CD14-positive monocyte (primary cell): ENCODE measurements around the gene SMAD3. TPM values are rescaled to one million over a fixed set of nuclear protein-coding genes. Genes with fewer than 3 reads are reported as not detected.
A peak's percentile ranks its signal among the peaks of the same experiment; 100 is the strongest.

Experiments used
- DNase-seq, 3 donors: peaks; one replicate each; pipeline ENCODE4 v3.0.0-alpha.2; 2011 to 2022
- H2AFZ ChIP-seq: 2 replicates; pipeline ENCODE4 v1.6.0; 2012; ENCODE audit warnings: mild to moderate bottlenecking, low read depth, low read length, inconsistent platforms; ENCODE audit not compliant: insufficient read depth, poor library complexity, severe bottlenecking
- H3K27ac ChIP-seq, 2 donors: 1 replicate in 1 of 2; 2 replicates in 1 of 2; pipeline ENCODE4 v1.5.1; 2012 to 2013; ENCODE audit warnings: low read length in 2 of 2, control low read depth in 1 of 2, inconsistent platforms in 1 of 2, low read depth in 1 of 2, mild to moderate bottlenecking in 1 of 2
- H3K27me3 ChIP-seq, 2 donors: one replicate each; pipeline versions ENCODE4 v1.6.0 to v1.6.1; 2011 to 2013; ENCODE audit warnings: low read length in 2 of 2; ENCODE audit not compliant: control insufficient read depth in 2 of 2, insufficient read depth in 2 of 2
- H3K36me3 ChIP-seq, 2 donors: replicated peaks in 1 of 2; 1 replicate in 1 of 2; 2 replicates in 1 of 2; pipeline versions ENCODE4 v1.5.1 to v1.6.1; 2012 to 2013; ENCODE audit warnings: low read length in 2 of 2, control low read depth in 1 of 2, inconsistent platforms in 1 of 2, mild to moderate bottlenecking in 1 of 2; ENCODE audit not compliant: insufficient read depth in 2 of 2, control insufficient read depth in 1 of 2
- H3K4me1 ChIP-seq, 2 donors: 1 replicate in 1 of 2; 2 replicates in 1 of 2; pipeline versions ENCODE4 v1.5.1 to v1.6.1; 2012 to 2013; ENCODE audit warnings: low read length in 2 of 2, control low read depth in 1 of 2, inconsistent platforms in 1 of 2, mild to moderate bottlenecking in 1 of 2, moderate library complexity in 1 of 2; ENCODE audit not compliant: insufficient read depth in 2 of 2, control insufficient read depth in 1 of 2
- H3K4me2 ChIP-seq: replicated peaks from 2 replicates; pipeline ENCODE3; 2012; ENCODE audit warnings: low read length, moderate library complexity, mild to moderate bottlenecking; ENCODE audit not compliant: poor library complexity, severe bottlenecking; ENCODE audit errors: extremely low read depth
- H3K4me3 ChIP-seq, 3 experiments: fragments of 200-600 bp in 1 of 3; sonication (generic) in 1 of 3; replicated peaks in 1 of 3; 1 replicate in 2 of 3; 2 replicates in 1 of 3; pipeline ENCODE4 v1.5.1; 2011 to 2013; ENCODE audit warnings: low read length in 3 of 3, mild to moderate bottlenecking in 3 of 3, control low read depth in 2 of 3, low read depth in 2 of 3, inconsistent platforms in 1 of 3, moderate library complexity in 1 of 3
- H3K79me2 ChIP-seq: 2 replicates; pipeline ENCODE4 v1.6.0; 2012; ENCODE audit warnings: mild to moderate bottlenecking, control low read depth, inconsistent platforms, low read length, moderate library complexity; ENCODE audit not compliant: insufficient read depth
- H3K9ac ChIP-seq: 2 replicates; pipeline ENCODE4 v1.6.0; 2017; ENCODE audit warnings: low read length, mild to moderate bottlenecking; ENCODE audit not compliant: insufficient read depth, poor library complexity, severe bottlenecking
- H3K9me3 ChIP-seq, 2 donors: replicated peaks in 1 of 2; 1 replicate in 1 of 2; 2 replicates in 1 of 2; pipeline versions ENCODE4 v1.5.1 to v1.6.1; 2012 to 2013; ENCODE audit warnings: low read length in 2 of 2, control low read depth in 1 of 2; ENCODE audit not compliant: control insufficient read depth in 1 of 2, insufficient read depth in 1 of 2
- H4K20me1 ChIP-seq: 2 replicates; pipeline ENCODE4 v1.6.0; 2012; ENCODE audit warnings: mild to moderate bottlenecking, low read length, control low read depth, moderate library complexity; ENCODE audit not compliant: insufficient read depth
- H3K27ac Mint-ChIP-seq, 7 donors: one replicate each; pipeline ENCODE4 v1.8.0; 2020; ENCODE audit warnings: mild to moderate bottlenecking in 7 of 7, mixed read lengths in 7 of 7, moderate library complexity in 6 of 7, inconsistent platforms in 2 of 7
- H3K27me3 Mint-ChIP-seq, 3 donors: one replicate each; pipeline ENCODE4 v1.8.0; 2021 to 2022; ENCODE audit warnings: low read depth in 3 of 3, mild to moderate bottlenecking in 3 of 3, mixed read lengths in 3 of 3, moderate library complexity in 3 of 3, inconsistent platforms in 1 of 3
- H3K36me3 Mint-ChIP-seq, 2 donors: one replicate each; pipeline ENCODE4 v1.8.0; 2020; ENCODE audit warnings: mixed read lengths in 2 of 2, inconsistent platforms in 1 of 2, mild to moderate bottlenecking in 1 of 2
- H3K4me1 Mint-ChIP-seq: one replicate; pipeline ENCODE4 v1.8.0; 2020; ENCODE audit warnings: mild to moderate bottlenecking, mixed read lengths
- H3K4me3 Mint-ChIP-seq, 2 donors: one replicate each; pipeline ENCODE4 v1.8.0; 2020; ENCODE audit warnings: mild to moderate bottlenecking in 2 of 2, mixed read lengths in 2 of 2, moderate library complexity in 1 of 2
- H3K9me3 Mint-ChIP-seq, 7 donors: one replicate each; pipeline ENCODE4 v1.8.0; 2020 to 2022; ENCODE audit warnings: mixed read lengths in 7 of 7, mild to moderate bottlenecking in 6 of 7, moderate library complexity in 6 of 7, inconsistent platforms in 2 of 7
- WGBS: methylation state at CpG from one replicate; pipeline ENCODE4 v1.1.5; 2013; ENCODE audit warnings: missing lambda C conversion rate; ENCODE audit not compliant: insufficient coverage; 5-methylcytosine and 5-hydroxymethylcytosine counted together
- intact Hi-C, 2 donors: fragments of 100-400 bp; cut with micrococcal nuclease; formaldehyde crosslinking; loops; one replicate each; pipeline versions ENCODE4 v1.15.0 to v1.15.1; 2023
- polyA plus RNA-seq, 3 donors: library from polyadenylated mRNA; depleted of rRNA in 1 of 3; unstranded in 2 of 3; stranded (reverse) in 1 of 3; fragments of 300-500 nt in 2 of 3; fragments of >200 nt in 1 of 3; fragmentation: Illumina TruSeq in 2 of 3; gene quantifications; 1 replicate in 2 of 3; 2 replicates in 1 of 3; pipeline ENCODE4 v1.2.3, GENCODE V29; 2012 to 2021
- TF ChIP-seq, protein P1 (sequence below): fragments of 200-600 bp; IDR thresholded peaks from one replicate; pipeline ENCODE4 v1.8.0; 2022; ENCODE audit warnings: antibody characterized with exemption, mild to moderate bottlenecking

The SMAD3 gene
- polyA plus RNA-seq, 3 donors = 4.4 to 41.7 (median 5.4) TPM

DNA sequence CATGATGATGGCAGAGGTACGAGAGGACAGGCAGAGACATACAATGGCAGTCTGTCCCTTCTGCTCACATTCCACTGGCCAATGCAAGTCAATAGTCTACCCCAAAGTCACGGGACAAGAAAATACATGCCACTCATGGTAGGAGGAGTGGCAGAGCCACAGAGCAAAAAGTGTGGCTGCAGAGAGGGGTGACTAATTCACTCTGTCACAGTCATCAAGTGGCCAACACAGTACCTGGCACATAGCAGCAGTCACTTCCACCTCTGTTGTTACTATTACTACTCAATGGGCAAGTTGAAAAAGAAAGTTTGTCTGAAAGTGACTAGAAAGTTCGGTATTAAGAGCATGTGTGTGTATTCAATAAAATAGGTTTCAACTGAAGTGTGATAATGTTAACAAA lies 91.4 kb downstream of the SMAD3 start:
- Mint-ChIP-seq H3K4me3 (no peak overlapping the region), H3K4me1 (peaks cover 34% of the 10 kb centered on the region), H3K36me3 (peaks cover 36 to 42% of the 10 kb centered on the region in 2 donors), H3K27ac (peak overlapping the region in 2 of 7 donors; percentile 0 to 54), H3K27me3 (no peaks in the 10 kb centered on the region), H3K9me3 (peaks cover 0 to 6% (median 4%) of the 10 kb centered on the region in 7 donors)
- Histone ChIP-seq H2AFZ (no peak overlapping the region), H3K79me2 (peaks cover 63% of the 10 kb centered on the region), H3K4me3 (no peak overlapping the region), H3K9me3 (no peaks in the 10 kb centered on the region), H3K36me3 (peaks cover 0 to 9% of the 10 kb centered on the region in 2 donors), H3K9ac (no peak overlapping the region), H3K4me2 (no peak overlapping the region), H4K20me1 (peaks cover 13% of the 10 kb centered on the region), H3K4me1 (peaks cover 11 to 12% of the 10 kb centered on the region in 2 donors), H3K27me3 (no peaks in the 10 kb centered on the region), H3K27ac (no peak overlapping the region)
- DNase-seq = peak in 2 of 3 donors; percentile 51 to 65
- intact Hi-C loops = no loop called here
- TF ChIP-seq, protein P1, sequence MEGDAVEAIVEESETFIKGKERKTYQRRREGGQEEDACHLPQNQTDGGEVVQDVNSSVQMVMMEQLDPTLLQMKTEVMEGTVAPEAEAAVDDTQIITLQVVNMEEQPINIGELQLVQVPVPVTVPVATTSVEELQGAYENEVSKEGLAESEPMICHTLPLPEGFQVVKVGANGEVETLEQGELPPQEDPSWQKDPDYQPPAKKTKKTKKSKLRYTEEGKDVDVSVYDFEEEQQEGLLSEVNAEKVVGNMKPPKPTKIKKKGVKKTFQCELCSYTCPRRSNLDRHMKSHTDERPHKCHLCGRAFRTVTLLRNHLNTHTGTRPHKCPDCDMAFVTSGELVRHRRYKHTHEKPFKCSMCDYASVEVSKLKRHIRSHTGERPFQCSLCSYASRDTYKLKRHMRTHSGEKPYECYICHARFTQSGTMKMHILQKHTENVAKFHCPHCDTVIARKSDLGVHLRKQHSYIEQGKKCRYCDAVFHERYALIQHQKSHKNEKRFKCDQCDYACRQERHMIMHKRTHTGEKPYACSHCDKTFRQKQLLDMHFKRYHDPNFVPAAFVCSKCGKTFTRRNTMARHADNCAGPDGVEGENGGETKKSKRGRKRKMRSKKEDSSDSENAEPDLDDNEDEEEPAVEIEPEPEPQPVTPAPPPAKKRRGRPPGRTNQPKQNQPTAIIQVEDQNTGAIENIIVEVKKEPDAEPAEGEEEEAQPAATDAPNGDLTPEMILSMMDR = no peak
- 100% methylated on average over 1 of the region's 3 CpGs for WGBS

DNA sequence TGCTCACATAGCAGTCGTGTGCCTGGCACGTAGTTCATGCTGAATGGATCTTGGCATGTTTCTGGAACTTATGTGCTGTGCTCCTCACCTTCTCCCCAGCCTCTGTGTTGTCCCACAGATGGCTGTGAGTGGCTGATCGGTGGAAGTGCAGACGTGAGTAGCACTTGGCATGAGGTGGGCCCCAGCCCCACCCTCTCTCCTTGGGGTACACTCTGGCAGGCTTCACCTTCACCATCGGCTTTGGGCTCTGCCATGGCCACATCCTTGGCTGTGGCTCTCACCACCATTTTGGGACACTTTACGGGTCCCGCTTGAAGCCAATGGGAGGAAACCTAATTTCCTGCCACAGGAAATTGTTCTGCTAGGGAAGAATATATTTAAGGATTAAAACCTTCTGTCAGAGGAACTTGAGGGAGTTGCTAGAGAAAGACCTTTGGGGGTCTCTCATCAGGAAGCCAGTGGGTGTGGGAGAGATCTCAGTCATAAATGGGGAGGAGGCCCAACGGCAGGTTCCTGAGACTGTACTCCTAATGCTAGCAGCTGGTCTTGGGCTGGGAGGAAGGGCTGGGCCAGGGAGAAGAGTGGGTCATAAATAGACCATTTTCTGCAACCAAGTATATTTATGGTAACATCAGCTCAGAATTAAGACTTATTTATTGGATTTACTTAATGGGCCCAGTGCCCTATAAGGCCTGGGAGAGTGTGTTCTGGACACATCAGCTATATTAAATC lies 92.3 kb downstream of the SMAD3 start:
- peaks cover 63% of the 10 kb centered on the region for H3K79me2 ChIP-seq

More for the DNA sequence above, 92.3 kb downstream of the SMAD3 start:
- Histone ChIP-seq H3K9me3 (no peaks in the 10 kb centered on the region), H2AFZ (no peak overlapping the region), H3K4me1 (peaks cover 16 to 19% of the 10 kb centered on the region in 2 donors), H3K27me3 (no peaks in the 10 kb centered on the region), H3K4me2 (no peak overlapping the region), H3K9ac (no peak overlapping the region), H3K4me3 (no peak overlapping the region), H3K36me3 (peaks cover 0 to 9% of the 10 kb centered on the region in 2 donors), H4K20me1 (peaks cover 20% of the 10 kb centered on the region), H3K27ac (peak overlapping the region in 1 of 2 donors; percentile 44)
- H3K4me1 Mint-ChIP-seq = peaks cover 39% of the 10 kb centered on the region
- H3K9me3 Mint-ChIP-seq = peaks cover 0 to 6% (median 4%) of the 10 kb centered on the region in 7 donors
- H3K36me3 Mint-ChIP-seq = peaks cover 37 to 39% of the 10 kb centered on the region in 2 donors
- DNase-seq = no peak
- H3K4me3 Mint-ChIP-seq = no peak overlapping the region
- H3K27me3 Mint-ChIP-seq = no peaks in the 10 kb centered on the region
- intact Hi-C loops = no loop called here
- 59% methylated on average over 4 of the region's 8 CpGs for WGBS
- TF ChIP-seq, protein P1 = no peak
- H3K27ac Mint-ChIP-seq = peak overlapping the region in 6 of 7 donors; percentile 4 to 74 (median 40)
